Measurements from ENCODE around the gene ZNF550.
"Not testable (repeated sequence)": the region's sequence is repeated elsewhere in the genome, so short reads cannot be mapped to it uniquely, and the experiment has no call there.

Gene ZNF550

GRCh38 chr19:57527136-57527881 lies 32.4 kb downstream of the ZNF550 start, which contains the start of gene ZNF549:
ZNF549 (plus strand) TSS chr19:57527356; CDS start chr19:57527574, 218 bp downstream.
- DNase-seq (ENCODE audit: low read depth), result peak; percentile 78

DNA sequence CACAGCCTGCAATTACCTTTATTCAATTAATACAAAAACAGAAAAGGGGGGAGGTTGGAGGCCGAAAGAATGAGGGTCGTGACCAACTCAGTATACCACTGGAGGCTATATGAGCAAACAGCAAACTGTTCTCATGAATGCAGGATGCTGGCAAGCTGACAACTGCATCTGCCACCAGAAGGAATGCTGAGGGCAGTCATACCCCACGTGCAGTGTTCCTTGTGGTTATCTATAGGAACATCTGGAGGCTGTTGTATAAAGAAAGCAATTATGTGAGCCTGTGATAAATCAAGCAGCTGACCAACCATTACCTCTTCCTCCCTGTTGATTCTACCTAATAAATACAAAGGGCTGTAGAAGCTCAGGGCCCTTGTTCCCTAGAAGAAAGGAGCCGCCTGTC lies 41.6 kb downstream of the ZNF550 start:
- not testable (repeated sequence) for DNase-seq (ENCODE audit: low read depth)

DNA sequence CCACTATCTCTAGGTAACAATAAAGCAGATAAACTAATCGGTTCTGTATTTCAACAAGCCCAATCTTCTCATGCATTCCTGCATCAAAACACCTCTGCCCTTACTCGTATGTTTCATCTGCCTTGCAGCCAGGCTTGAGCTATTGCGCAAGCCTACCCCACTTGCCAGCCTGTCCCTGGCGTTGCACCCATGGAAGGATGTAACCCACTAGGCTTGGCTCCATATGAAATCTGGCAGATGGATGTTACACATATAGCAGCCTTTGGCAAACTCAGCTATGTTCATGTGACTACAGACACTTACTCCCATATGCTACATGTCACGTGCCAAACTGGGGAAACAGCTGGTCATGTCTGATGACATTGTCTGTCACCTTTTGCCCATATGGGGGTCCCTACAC lies 44.4 kb downstream of the ZNF550 start:
- no peak for DNase-seq (ENCODE audit: low read depth)

GRCh38 chr19:57512845-57513244 lies 46.8 kb downstream of the ZNF550 start:
- no peak for DNase-seq (ENCODE audit: low read depth)

DNA sequence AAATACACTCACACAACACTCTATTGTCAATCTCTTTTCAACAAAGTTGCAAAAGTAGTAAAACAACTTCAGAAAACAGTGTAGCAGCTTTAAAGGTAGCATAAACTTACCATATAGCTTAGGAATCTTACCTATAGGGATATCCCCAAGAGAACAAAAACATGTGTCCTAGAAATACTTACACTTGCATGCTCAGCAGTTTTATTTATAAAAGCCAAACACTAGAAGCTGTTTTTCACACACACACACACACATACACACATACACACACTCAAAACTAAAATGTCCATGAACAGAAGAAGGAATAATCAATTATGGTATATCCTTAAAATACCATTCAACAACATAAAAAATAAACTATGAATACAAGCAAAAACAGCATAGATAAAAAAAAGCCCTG lies 48.2 kb downstream of the ZNF550 start:
- no peak for DNase-seq (ENCODE audit: low read depth)

DNA sequence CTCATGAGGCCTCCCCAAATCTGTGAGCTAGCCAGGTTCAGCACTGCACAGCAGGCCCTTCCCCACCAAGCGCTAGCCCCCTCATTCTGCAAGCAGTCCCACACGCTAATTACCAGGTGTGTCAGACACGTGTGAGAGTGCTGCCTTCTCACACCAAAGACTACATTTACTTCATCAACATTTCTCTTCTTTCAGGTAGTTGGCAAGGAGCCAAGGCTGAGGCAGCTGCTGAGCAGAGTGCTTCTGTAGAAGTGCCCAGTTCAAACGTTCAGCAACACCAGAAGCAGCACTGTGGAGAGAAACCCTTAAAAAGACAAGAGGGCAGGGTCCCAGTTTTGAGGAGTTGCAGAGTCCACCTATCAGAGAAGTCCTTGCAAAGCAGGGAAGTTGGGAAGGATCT lies 53.5 kb downstream of the ZNF550 start:
- DNase-seq (ENCODE audit: low read depth), result no peak

DNA sequence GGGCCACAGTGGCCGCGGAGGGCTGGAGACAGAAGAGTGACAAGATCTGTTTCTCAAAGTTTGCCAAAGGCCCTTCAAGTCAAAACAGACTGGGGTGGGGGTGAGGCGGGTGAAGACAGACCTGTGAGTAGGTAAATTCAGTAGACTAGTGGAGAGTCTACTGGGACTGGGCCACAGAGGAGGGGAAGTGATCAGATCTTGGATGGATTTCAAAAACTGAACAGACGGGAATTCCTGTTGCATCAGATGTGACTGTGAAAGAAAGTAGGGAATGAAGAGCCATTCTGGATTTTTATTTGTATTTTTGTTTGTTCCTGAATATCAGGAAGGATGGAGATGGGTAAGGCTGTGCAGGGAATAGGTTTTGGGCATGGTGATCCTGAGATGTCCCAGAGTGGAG lies 59.3 kb downstream of the ZNF550 start:
- not testable (repeated sequence) for DNase-seq (ENCODE audit: low read depth)

DNA sequence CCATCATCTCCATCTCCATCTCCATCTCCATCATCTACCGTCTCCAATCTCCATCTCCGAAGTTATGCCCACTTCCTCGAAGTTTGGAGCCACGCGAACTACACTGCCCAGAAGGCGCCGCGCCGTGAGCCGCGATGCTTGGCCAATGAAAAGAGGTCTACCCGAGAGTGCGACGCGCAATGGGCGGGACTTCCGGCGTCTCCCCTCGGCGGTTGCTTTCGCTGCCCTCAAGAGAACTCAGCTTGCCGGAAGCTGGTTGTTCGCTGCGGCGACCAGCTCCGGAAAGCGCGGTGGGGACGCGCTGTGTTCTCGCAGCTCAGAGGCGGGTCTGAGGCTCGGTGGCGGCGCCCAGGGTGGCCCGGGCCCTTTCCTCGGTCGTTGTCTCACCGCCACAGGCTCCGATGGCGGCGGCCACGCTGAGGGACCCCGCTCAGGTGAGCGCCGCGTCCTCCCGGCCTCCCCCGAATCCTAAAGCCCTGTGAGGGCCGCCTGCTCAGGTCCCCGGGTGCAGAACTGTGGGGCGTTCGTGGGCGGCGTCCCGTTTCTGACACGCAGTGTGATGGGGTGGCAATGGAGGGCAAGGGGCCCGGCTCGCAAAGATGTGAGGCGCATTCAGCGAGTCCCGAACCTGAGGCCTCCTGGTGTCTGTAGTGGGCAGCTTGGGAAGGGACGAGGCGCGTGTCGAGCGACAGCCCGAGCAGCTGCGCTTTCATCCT lies 59.8 kb downstream of the ZNF550 start, which contains the start of gene ZNF773:
Gene ZNF773 (plus strand): TSS at position 259 of the 716 bp plus-strand sequence. CDS start 143 bp downstream, at position 402.
- peak; percentile 93 for DNase-seq (ENCODE audit: low read depth)

- DNase-seq (ENCODE audit: low read depth), result not testable (repeated sequence)
These were observed 60.4 kb downstream of the ZNF550 start for GRCh38 chr19:57499332-57499679.

DNA sequence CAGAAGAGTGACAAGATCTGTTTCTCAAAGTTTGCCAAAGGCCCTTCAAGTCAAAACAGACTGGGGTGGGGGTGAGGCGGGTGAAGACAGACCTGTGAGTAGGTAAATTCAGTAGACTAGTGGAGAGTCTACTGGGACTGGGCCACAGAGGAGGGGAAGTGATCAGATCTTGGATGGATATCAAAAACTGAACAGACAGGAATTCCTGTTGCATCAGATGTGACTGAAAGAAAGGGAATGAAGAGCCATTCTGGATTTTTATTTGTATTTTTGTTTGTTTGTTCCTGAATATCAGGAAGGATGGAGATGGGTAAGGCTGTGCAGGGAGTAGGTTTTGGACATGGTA lies 71.4 kb downstream of the ZNF550 start:
- DNase-seq (ENCODE audit: low read depth), result not testable (repeated sequence)

GRCh38 chr19:57487477-57488298 lies 72.0 kb downstream of the ZNF550 start, which contains the start of gene ZNF419:
ZNF419 (plus strand) TSS chr19:57487750; CDS start chr19:57487951, 201 bp downstream.
- peak; percentile 86 for DNase-seq (ENCODE audit: low read depth)
